Astrocyte (in vitro differentiated cells and primary cell): ENCODE measurements around the gene TMEM52B. TPM values are rescaled to one million over a fixed set of nuclear protein-coding genes. Genes with fewer than 3 reads are reported as not detected.

Source experiments
- DNase-seq: peaks from one replicate; pipeline ENCODE4 v3.0.0-alpha.2; 2010; ENCODE audit warnings: low read depth
- FAIRE-seq: peaks from 2 replicates; lab custom pipeline; 2011; peaks lifted over from hg19 to GRCh38; lab: Jason Lieb, UNC
- H2AFZ ChIP-seq: 2 replicates; pipeline ENCODE4 v1.6.0; 2012; ENCODE audit warnings: low read depth, low read length, inconsistent platforms
- H3K27ac ChIP-seq: 2 replicates; pipeline ENCODE4 v1.5.1; 2011; ENCODE audit warnings: low read depth, low read length, inconsistent platforms
- H3K27me3 ChIP-seq: 2 replicates; pipeline ENCODE4 v1.6.0; 2011; ENCODE audit warnings: low read length, inconsistent platforms; ENCODE audit not compliant: insufficient read depth
- H3K36me3 ChIP-seq: 2 replicates; pipeline ENCODE4 v1.5.1; 2011; ENCODE audit warnings: low read length, inconsistent platforms; ENCODE audit not compliant: insufficient read depth
- H3K4me1 ChIP-seq: 2 replicates; pipeline ENCODE4 v1.5.1; 2011; ENCODE audit warnings: low read length, inconsistent platforms; ENCODE audit not compliant: insufficient read depth
- H3K4me2 ChIP-seq: 2 replicates; pipeline ENCODE4 v1.6.0; 2012; ENCODE audit warnings: low read length, inconsistent platforms
- H3K4me3 ChIP-seq: 2 replicates; pipeline ENCODE4 v1.5.1; 2011; ENCODE audit warnings: low read depth, mild to moderate bottlenecking, low read length, inconsistent platforms; ENCODE audit not compliant: insufficient read depth
- H3K79me2 ChIP-seq: 2 replicates; pipeline ENCODE4 v1.6.0; 2012; ENCODE audit warnings: mild to moderate bottlenecking, low read length, inconsistent platforms; ENCODE audit not compliant: insufficient read depth
- H3K9ac ChIP-seq: 2 replicates; pipeline ENCODE4 v1.6.0; 2012; ENCODE audit warnings: mild to moderate bottlenecking, low read length, inconsistent platforms
- H3K9me3 ChIP-seq: 2 replicates; pipeline ENCODE4 v1.5.1; 2012; ENCODE audit warnings: low read depth, mild to moderate bottlenecking, low read length, inconsistent platforms; ENCODE audit not compliant: insufficient read depth
- H4K20me1 ChIP-seq: 2 replicates; pipeline ENCODE4 v1.6.0; 2012; ENCODE audit warnings: low read length, inconsistent platforms; ENCODE audit not compliant: insufficient read depth
- H3K27ac Mint-ChIP-seq: one replicate; pipeline ENCODE4 v1.8.0; 2021; ENCODE audit warnings: mild to moderate bottlenecking, mixed read lengths; ENCODE audit not compliant: unreplicated experiment
- H3K27me3 Mint-ChIP-seq: one replicate; pipeline ENCODE4 v1.8.0; 2021; ENCODE audit warnings: low read depth, mixed read lengths; ENCODE audit not compliant: unreplicated experiment
- H3K36me3 Mint-ChIP-seq: one replicate; pipeline ENCODE4 v1.8.0; 2021; ENCODE audit warnings: low read depth, mixed read lengths; ENCODE audit not compliant: unreplicated experiment
- H3K4me1 Mint-ChIP-seq: one replicate; pipeline ENCODE4 v1.8.0; 2021; ENCODE audit warnings: low read depth, mixed read lengths; ENCODE audit not compliant: unreplicated experiment
- H3K4me3 Mint-ChIP-seq: one replicate; pipeline ENCODE4 v1.8.0; 2021; ENCODE audit warnings: mild to moderate bottlenecking, moderate library complexity, mixed read lengths; ENCODE audit not compliant: unreplicated experiment
- H3K9me3 Mint-ChIP-seq: one replicate; pipeline ENCODE4 v1.8.0; 2021; ENCODE audit warnings: mild to moderate bottlenecking, mixed read lengths; ENCODE audit not compliant: unreplicated experiment
- CTCF ChIP-seq: IDR thresholded peaks from 2 replicates; pipeline ENCODE4 v1.5.1; 2011; ENCODE audit warnings: low read depth, mild to moderate bottlenecking, inconsistent platforms, low read length, moderate library complexity; ENCODE audit not compliant: insufficient read depth
- EZH2 ChIP-seq: IDR thresholded peaks from 2 replicates; pipeline ENCODE4 v1.6.1; 2012; ENCODE audit warnings: mild to moderate bottlenecking, low read length, inconsistent platforms; ENCODE audit not compliant: insufficient read depth
- total RNA-seq: library from RNA; stranded (reverse); gene quantifications from 2 replicates; pipeline ENCODE4 v1.2.1, GENCODE V29; 2021

The TMEM52B gene
- total RNA-seq, 1 donor from 2014 or later: 0.45 TPM

- no peaks in the 10 kb centered on the region for H3K79me2 ChIP-seq
- no peak overlapping the region for H3K4me3 Mint-ChIP-seq
- no peak for DNase-seq
- H3K36me3 ChIP-seq: no peaks in the 10 kb centered on the region
- H3K9ac ChIP-seq: no peak overlapping the region
- H3K36me3 Mint-ChIP-seq: no peaks in the 10 kb centered on the region
- no peak overlapping the region for H3K27ac Mint-ChIP-seq
- H3K4me1 Mint-ChIP-seq: no peaks in the 10 kb centered on the region
- H2AFZ ChIP-seq: no peak overlapping the region
- no peaks in the 10 kb centered on the region for H3K27me3 ChIP-seq
- H3K4me2 ChIP-seq: no peak overlapping the region
- H3K9me3 Mint-ChIP-seq: no peaks in the 10 kb centered on the region
- H3K9me3 ChIP-seq: no peaks in the 10 kb centered on the region
- H3K4me1 ChIP-seq: no peaks in the 10 kb centered on the region
- H3K27me3 Mint-ChIP-seq: peaks cover 8% of the 10 kb centered on the region
- no peak overlapping the region for H3K4me3 ChIP-seq
- H4K20me1 ChIP-seq: no peaks in the 10 kb centered on the region
- TF ChIP-seq CTCF (no peak), EZH2 (no peak)
- FAIRE-seq: no peak
- no peak overlapping the region for H3K27ac ChIP-seq
Measured at GRCh38 chr12:10163084-10163483, 15.7 kb upstream of the TMEM52B start.

- Mint-ChIP-seq H3K27me3 (peaks cover 3% of the 10 kb centered on the region), H3K9me3 (no peaks in the 10 kb centered on the region), H3K4me1 (peaks cover 2% of the 10 kb centered on the region), H3K27ac (no peak overlapping the region), H3K4me3 (no peak overlapping the region), H3K36me3 (no peaks in the 10 kb centered on the region)
- Histone ChIP-seq H3K4me2 (no peak overlapping the region), H3K27ac (no peak overlapping the region), H2AFZ (no peak overlapping the region), H3K79me2 (no peaks in the 10 kb centered on the region), H4K20me1 (no peaks in the 10 kb centered on the region), H3K9me3 (no peaks in the 10 kb centered on the region), H3K36me3 (no peaks in the 10 kb centered on the region), H3K9ac (no peak overlapping the region), H3K4me1 (no peaks in the 10 kb centered on the region), H3K27me3 (no peaks in the 10 kb centered on the region), H3K4me3 (no peak overlapping the region)
- TF ChIP-seq CTCF (no peak), EZH2 (no peak)
- FAIRE-seq (no peak), DNase-seq (no peak)
Measured at GRCh38 chr12:10165421-10165820, 13.4 kb upstream of the TMEM52B start.

DNA sequence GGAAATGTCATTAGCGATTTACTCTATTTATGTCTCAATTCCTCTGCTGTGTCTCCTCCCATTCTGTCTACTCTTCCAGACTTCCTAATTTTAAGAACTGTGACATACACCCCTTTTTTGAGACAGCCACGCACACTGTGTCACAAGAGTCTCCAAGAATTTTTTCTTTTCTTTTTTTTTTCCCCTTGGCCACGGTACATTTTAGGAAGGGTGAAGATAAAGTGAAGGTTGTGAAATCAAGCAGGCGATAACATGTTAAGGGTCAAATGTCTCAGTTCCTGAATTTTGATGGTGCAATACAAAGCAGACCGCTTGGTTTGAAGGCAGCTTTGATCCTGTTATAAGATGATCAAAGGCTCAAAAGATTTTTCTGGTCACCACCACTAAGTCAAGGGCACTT is 11.2 kb upstream of the TMEM52B start:
- no peaks in the 10 kb centered on the region for H3K9me3 ChIP-seq
- TF ChIP-seq CTCF (no peak), EZH2 (no peak)
- no peaks in the 10 kb centered on the region for H3K36me3 ChIP-seq
- no peaks in the 10 kb centered on the region for H4K20me1 ChIP-seq
- no peaks in the 10 kb centered on the region for H3K79me2 ChIP-seq
- no peaks in the 10 kb centered on the region for H3K9me3 Mint-ChIP-seq
- no peak overlapping the region for H3K27ac ChIP-seq
- FAIRE-seq: no peak
- no peak overlapping the region for H2AFZ ChIP-seq
- H3K27me3 ChIP-seq: no peaks in the 10 kb centered on the region
- no peak for DNase-seq
- no peak overlapping the region for H3K9ac ChIP-seq
- no peak overlapping the region for H3K4me2 ChIP-seq
- peaks cover 1% of the 10 kb centered on the region for H3K27me3 Mint-ChIP-seq
- no peaks in the 10 kb centered on the region for H3K36me3 Mint-ChIP-seq
- no peak overlapping the region for H3K4me3 Mint-ChIP-seq
- H3K4me3 ChIP-seq: no peak overlapping the region
- peaks cover 5% of the 10 kb centered on the region for H3K4me1 Mint-ChIP-seq
- no peaks in the 10 kb centered on the region for H3K4me1 ChIP-seq
- H3K27ac Mint-ChIP-seq: no peak overlapping the region
